ENCODE results near the gene ALLC. TPM values are rescaled to one million over a fixed set of nuclear protein-coding genes. Genes with fewer than 3 reads are reported as not detected.

Gene ALLC
- total RNA-seq, 4 donors from 2014 or later, result not detected

DNA sequence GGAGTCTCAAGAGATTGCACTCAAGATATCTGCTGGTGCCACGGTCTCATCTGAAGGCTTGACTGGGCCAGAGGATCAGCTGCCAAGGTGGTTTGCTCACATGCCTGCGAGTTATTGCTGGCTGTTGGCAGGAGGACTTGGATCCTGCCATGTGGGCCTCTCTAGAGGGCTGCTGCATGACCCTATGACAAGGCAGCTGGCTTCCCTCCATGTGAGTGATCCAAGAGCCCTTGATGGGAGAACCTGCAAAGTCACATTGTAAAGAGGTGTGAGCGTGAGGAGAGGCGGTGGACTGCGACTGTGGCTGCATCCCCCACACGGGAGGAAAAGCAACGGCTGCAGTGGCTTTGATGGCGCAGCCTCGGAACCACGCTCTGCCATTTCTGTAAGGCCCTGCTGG lies 4.0 kb upstream of the ALLC start:
- TF ChIP-seq CTCF (IDR thresholded peaks at IDR 0.05 in 4 of 5, conservative IDR thresholded peaks at IDR 0.05 in 1 of 5) (no peak), POLR2A (IDR thresholded peaks at IDR 0.05) (no peak)
- Histone ChIP-seq H3K27ac (no peak overlapping the region), H3K27me3 (no peaks in the 10 kb centered on the region), H3K4me3 (no peak overlapping the region), H3K36me3 (no peaks in the 10 kb centered on the region), H3K4me1 (no peaks in the 10 kb centered on the region), H3K9me3 (no peaks in the 10 kb centered on the region)
- DNase-seq (no peak), ATAC-seq (no peak)
- intact Hi-C loops (cut with DNase I; ENCODE audit: low total_unique reads) (loop anchor here (5.0 to 10.0 kb wide), 2 partner anchors 59 to 1532 kb away; partner anchors contain the start of gene COLEC11), in situ Hi-C loops (cut with MboI; ENCODE audit: low sequenced_read_pairs in 4 of 4) (no loop called here)

GRCh38 chr2:3654531-3655225 lies 3.3 kb upstream of the ALLC start:
- Histone ChIP-seq H3K36me3 (no peaks in the 10 kb centered on the region), H3K4me1 (no peaks in the 10 kb centered on the region), H3K27me3 (no peaks in the 10 kb centered on the region), H3K9me3 (no peaks in the 10 kb centered on the region), H3K27ac (no peak overlapping the region), H3K4me3 (no peak overlapping the region)
- DNase-seq, result no peak
- intact Hi-C loops (cut with DNase I; ENCODE audit: low total_unique reads) (loop anchor here (5.0 to 10.0 kb wide), 2 partner anchors 60 to 1532 kb away; partner anchors contain the start of gene COLEC11), in situ Hi-C loops (cut with MboI; ENCODE audit: low sequenced_read_pairs in 4 of 4) (no loop called here)
- TF ChIP-seq POLR2A (IDR thresholded peaks at IDR 0.05) (no peak), CTCF (IDR thresholded peaks at IDR 0.05 in 4 of 5, conservative IDR thresholded peaks at IDR 0.05 in 1 of 5) (no peak)
- no peak for ATAC-seq

- intact Hi-C loops (cut with DNase I; ENCODE audit: low total_unique reads), result loop anchor here (10.0 kb wide), 1 partner anchor 61 kb away; the partner anchor contains the start of gene COLEC11
- H3K9me3 ChIP-seq, result no peaks in the 10 kb centered on the region
- no peaks in the 10 kb centered on the region for H3K27me3 ChIP-seq
- H3K4me3 ChIP-seq, result no peak overlapping the region
- ATAC-seq, result no peak
- H3K27ac ChIP-seq, result no peak overlapping the region
- TF ChIP-seq POLR2A (IDR thresholded peaks at IDR 0.05) (no peak), CTCF (IDR thresholded peaks at IDR 0.05 in 4 of 5, conservative IDR thresholded peaks at IDR 0.05 in 1 of 5) (no peak)
- in situ Hi-C loops (cut with MboI; ENCODE audit: low sequenced_read_pairs in 4 of 4), result no loop called here
- DNase-seq, result no peak
- no peaks in the 10 kb centered on the region for H3K4me1 ChIP-seq
- H3K36me3 ChIP-seq, result no peaks in the 10 kb centered on the region
Observed at GRCh38 chr2:3655871-3656761, 1.9 kb upstream of the ALLC start.

DNA sequence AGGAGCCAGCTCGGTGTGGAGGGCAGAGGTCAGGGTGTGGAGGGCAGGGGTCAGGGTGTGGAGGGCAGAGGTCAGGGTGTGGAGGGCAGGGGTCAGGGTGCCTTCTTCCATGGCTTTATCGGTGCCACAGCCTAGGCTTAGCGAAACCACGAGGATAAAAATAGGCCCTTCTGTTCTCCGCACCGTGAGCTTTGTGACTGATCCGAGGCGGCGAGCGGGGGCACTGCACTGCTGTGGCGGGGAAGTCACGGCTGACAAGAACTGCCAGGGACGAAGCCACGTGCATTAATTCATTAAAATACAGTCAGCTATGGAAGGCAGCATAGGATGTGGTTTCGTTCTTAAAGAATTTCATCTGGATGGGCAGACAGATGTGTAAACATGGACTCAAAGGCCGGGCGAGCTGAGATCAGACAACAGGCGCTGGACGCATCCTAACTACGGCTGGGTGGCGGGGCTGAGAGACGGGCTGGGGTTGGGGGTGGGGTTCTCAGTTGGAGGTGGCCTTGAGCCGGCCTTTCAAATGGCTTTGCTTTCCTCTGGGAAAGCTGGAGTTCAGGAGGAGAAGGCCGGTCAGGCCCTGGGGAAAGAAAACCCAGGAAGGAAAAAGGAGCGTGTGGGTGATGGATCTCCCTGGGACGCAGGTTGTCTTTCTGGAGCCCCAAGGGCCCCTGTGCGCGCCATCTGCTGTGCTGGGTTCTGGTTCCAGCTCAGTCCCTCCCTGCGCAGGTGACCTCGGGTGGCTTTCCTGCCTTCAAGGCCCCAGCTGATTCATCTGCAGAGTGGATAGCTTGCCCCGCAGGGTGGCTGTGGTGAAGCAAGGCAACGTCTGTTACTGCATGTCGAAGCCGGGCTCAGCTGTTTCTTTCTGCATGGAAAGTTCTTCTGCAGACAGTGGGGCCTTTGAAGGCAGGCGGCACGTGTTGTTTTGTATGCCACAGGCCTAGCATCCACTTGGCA lies 958 bp upstream of the ALLC start:
- H3K36me3 ChIP-seq, result no peaks in the 10 kb centered on the region
- H3K27ac ChIP-seq, result no peak overlapping the region
- intact Hi-C loops (cut with DNase I; ENCODE audit: low total_unique reads) (loop anchor here (10.0 kb wide), 1 partner anchor 62 kb away; the partner anchor contains the start of gene COLEC11), in situ Hi-C loops (cut with MboI; ENCODE audit: low sequenced_read_pairs in 4 of 4) (no loop called here)
- H3K4me3 ChIP-seq, result no peak overlapping the region
- no peak for TF ChIP-seq POLR2A (IDR thresholded peaks at IDR 0.05)
- no peak for TF ChIP-seq CTCF (IDR thresholded peaks at IDR 0.05 in 4 of 5, conservative IDR thresholded peaks at IDR 0.05 in 1 of 5)
- H3K27me3 ChIP-seq, result no peaks in the 10 kb centered on the region
- no peaks in the 10 kb centered on the region for H3K9me3 ChIP-seq
- no peaks in the 10 kb centered on the region for H3K4me1 ChIP-seq
- DNase-seq (no peak), ATAC-seq (no peak)

Measured in gastrocnemius medialis (tissue), 4 donors.